HEK293T (cell line): Measurements from ENCODE around the gene FHOD3.

Experiments
- ARNT ChIP-seq: fragments of 450-650 bp; IDR thresholded peaks from 2 replicates; pipeline ENCODE4 v1.6.1; 2017; ENCODE audit warnings: mild to moderate bottlenecking
- CTBP1 ChIP-seq: fragments of 450-650 bp; IDR thresholded peaks from 2 replicates; pipeline ENCODE4 v1.6.1; 2016; ENCODE audit warnings: borderline replicate concordance
- FOXA1 ChIP-seq: fragments of 450-650 bp; IDR thresholded peaks from 2 replicates; pipeline ENCODE4 v1.6.1; 2016; ENCODE audit warnings: mild to moderate bottlenecking
- FOXK2 ChIP-seq: fragments of 450-650 bp; IDR thresholded peaks from 2 replicates; pipeline ENCODE4 v1.6.1; 2016; ENCODE audit warnings: mild to moderate bottlenecking
- FOXM1 ChIP-seq: fragments of 450-650 bp; IDR thresholded peaks from 2 replicates; pipeline ENCODE4 v1.6.1; 2017; ENCODE audit warnings: mild to moderate bottlenecking, borderline replicate concordance
- L3MBTL2 ChIP-seq: fragments of 450-650 bp; conservative IDR thresholded peaks from 2 replicates; pipeline ENCODE4 v1.6.1; 2016; ENCODE audit warnings: mild to moderate bottlenecking
- SP1 ChIP-seq: fragments of 450-650 bp; IDR thresholded peaks from 2 replicates; pipeline ENCODE4 v1.6.1; 2017
- SUZ12 ChIP-seq: fragments of 450-650 bp; IDR thresholded peaks from 2 replicates; pipeline ENCODE4 v1.6.1; 2016; ENCODE audit warnings: mild to moderate bottlenecking
- TARDBP ChIP-seq: fragments of 450-650 bp; IDR thresholded peaks from 2 replicates; pipeline ENCODE4 v1.6.1; 2016
- TF ChIP-seq, protein P1 (sequence below): fragments of 450-650 bp; IDR thresholded peaks from 2 replicates; pipeline ENCODE4 v1.6.1; 2016

DNA sequence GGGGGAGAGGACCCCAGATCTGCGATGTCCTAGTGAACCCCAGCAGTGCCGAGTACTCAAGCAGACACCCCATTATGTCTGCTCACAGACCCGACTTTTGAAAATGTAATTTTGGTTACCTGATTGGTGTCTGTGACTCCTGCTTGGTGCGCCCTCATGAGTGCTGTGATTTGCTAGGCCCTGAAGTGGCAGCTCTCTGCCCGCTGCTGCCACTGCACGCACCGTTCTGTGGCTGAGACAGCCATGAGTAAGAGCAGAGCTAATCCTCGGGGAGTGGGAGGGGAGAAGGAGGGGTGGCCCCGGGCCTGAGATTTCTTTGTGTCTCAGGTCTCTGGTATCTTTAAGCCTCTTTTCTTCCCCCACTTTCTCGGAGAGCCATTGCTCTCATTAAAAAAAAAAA is 18.2 kb downstream of the FHOD3 start:
- no peak for TF ChIP-seq TARDBP
- TF ChIP-seq ARNT = no peak
- TF ChIP-seq CTBP1 = no peak
- no peak for TF ChIP-seq SUZ12
- TF ChIP-seq FOXK2 = no peak
- TF ChIP-seq, protein P1, sequence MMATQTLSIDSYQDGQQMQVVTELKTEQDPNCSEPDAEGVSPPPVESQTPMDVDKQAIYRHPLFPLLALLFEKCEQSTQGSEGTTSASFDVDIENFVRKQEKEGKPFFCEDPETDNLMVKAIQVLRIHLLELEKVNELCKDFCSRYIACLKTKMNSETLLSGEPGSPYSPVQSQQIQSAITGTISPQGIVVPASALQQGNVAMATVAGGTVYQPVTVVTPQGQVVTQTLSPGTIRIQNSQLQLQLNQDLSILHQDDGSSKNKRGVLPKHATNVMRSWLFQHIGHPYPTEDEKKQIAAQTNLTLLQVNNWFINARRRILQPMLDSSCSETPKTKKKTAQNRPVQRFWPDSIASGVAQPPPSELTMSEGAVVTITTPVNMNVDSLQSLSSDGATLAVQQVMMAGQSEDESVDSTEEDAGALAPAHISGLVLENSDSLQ = no peak
- no peak for TF ChIP-seq L3MBTL2
- no peak for TF ChIP-seq FOXA1
- no peak for TF ChIP-seq SP1
- TF ChIP-seq FOXM1 = no peak
